DOHH2 (cell line): ENCODE data around the gene DEAF1.
A peak's percentile ranks its signal among the peaks of the same experiment; 100 is the strongest.

Experiments used
- H3F3A ChIP-seq: fragments of 200-600 bp; sonication (generic), shearing (Covaris generic); 2 replicates; pipeline ENCODE4 v1.6.0; 2016; ENCODE audit warnings: antibody characterized with exemption, mild to moderate bottlenecking; ENCODE audit not compliant: control insufficient read depth, insufficient read depth
- H3K27ac ChIP-seq: fragments of 200-600 bp; sonication (generic); 2 replicates; pipeline ENCODE4 v1.5.1; 2014; ENCODE audit warnings: low read depth, mild to moderate bottlenecking, low read length, moderate library complexity
- H3K27me3 ChIP-seq: fragments of 200-600 bp; sonication (generic); 2 replicates; pipeline ENCODE4 v1.6.1; 2014; ENCODE audit warnings: mild to moderate bottlenecking, low read length, mixed read lengths; ENCODE audit not compliant: control insufficient read depth
- H3K36me3 ChIP-seq: fragments of 200-600 bp; sonication (generic); 2 replicates; pipeline ENCODE4 v1.6.1; 2014; ENCODE audit warnings: mild to moderate bottlenecking, low read length, moderate library complexity, mixed read lengths; ENCODE audit not compliant: control insufficient read depth
- H3K4me1 ChIP-seq: fragments of 200-600 bp; sonication (generic); 2 replicates; pipeline ENCODE4 v1.6.1; 2014; ENCODE audit warnings: mild to moderate bottlenecking, low read length, mixed read lengths; ENCODE audit not compliant: control insufficient read depth
- H3K4me2 ChIP-seq: fragments of 200-600 bp; sonication (generic); 2 replicates; pipeline ENCODE4 v1.6.0; 2014; ENCODE audit warnings: mild to moderate bottlenecking, low read length, moderate library complexity
- H3K4me3 ChIP-seq: fragments of 200-600 bp; sonication (generic); 2 replicates; pipeline ENCODE4 v1.5.1; 2014; ENCODE audit warnings: mild to moderate bottlenecking, low read length, mixed read lengths
- H3K79me2 ChIP-seq: fragments of 200-600 bp; sonication (generic); 2 replicates; pipeline ENCODE4 v1.6.1; 2014; ENCODE audit warnings: mild to moderate bottlenecking, low read length, mixed read lengths; ENCODE audit not compliant: control insufficient read depth
- H3K9me2 ChIP-seq: fragments of 200-600 bp; sonication (generic); replicated peaks from 2 replicates; pipeline ENCODE4 v1.6.1; 2014; ENCODE audit warnings: mild to moderate bottlenecking, low read length, mixed read lengths; ENCODE audit not compliant: control insufficient read depth
- H3K9me3 ChIP-seq: fragments of 200-600 bp; sonication (generic); 2 replicates; pipeline ENCODE4 v1.6.1; 2014; ENCODE audit warnings: antibody characterized with exemption, low read length, mixed read lengths; ENCODE audit not compliant: control insufficient read depth, insufficient read depth
- H4K20me1 ChIP-seq: fragments of 200-600 bp; sonication (generic); 2 replicates; pipeline ENCODE4 v1.6.0; 2014; ENCODE audit warnings: low read depth, mild to moderate bottlenecking, antibody characterized with exemption, low read length, moderate library complexity; ENCODE audit not compliant: control insufficient read depth, insufficient read depth
- EZH2phosphoT487 ChIP-seq: fragments of 200-600 bp; sonication (generic); IDR thresholded peaks from 2 replicates; pipeline ENCODE4 v1.6.1; 2017; ENCODE audit warnings: borderline replicate concordance, mild to moderate bottlenecking, antibody characterized with exemption, low read length, moderate library complexity, mixed read lengths
- TF ChIP-seq, protein P1 (sequence below): fragments of 200-600 bp; sonication (generic); IDR thresholded peaks from one replicate; pipeline ENCODE4 v1.5.1; 2014; ENCODE audit warnings: antibody characterized with exemption, mild to moderate bottlenecking, low read depth, low read length; ENCODE audit not compliant: poor library complexity, severe bottlenecking

DEAF1 gene

DNA sequence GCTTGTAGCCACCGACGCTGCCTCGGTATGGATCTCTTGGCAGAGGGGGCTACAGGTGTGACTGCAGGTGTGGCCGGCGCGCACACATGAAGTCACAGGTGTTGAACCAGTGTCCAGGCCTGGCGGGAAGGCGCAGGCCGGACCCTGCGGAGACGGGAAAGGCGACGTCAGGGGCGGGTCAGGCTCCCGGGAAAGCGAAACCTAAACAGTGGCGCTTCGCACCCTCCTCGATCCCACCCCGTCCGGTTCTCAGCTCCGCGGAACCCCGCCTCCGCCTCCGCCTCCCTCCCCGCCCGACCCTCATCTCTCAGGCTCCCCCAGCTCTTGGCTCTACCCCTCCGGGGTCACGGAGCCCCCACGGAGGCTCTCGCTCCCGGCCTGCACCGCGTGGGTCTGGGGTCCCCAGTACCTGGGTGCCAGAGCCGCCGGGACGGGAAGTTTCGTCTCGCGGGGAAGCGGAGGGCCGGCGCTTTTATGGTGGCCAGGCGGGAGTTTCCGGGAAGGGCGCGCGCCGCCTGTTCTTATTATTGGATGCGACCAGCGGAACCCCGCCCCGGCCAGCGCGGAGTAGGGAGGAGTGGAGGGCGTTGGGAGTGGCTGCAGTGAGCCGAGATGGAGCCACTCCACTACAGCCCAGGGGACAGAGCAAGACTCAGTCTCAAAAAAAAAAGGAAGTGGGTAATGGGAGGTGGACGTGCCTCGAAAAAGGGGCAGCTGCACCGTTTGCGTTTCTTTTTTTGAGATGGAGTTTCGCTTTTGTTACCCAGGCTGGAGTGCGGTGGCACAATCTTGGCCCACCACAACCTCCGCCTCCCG lies 79.3 kb downstream of the DEAF1 start, which contains the start of gene IRF7:
TSS of gene IRF7 (minus strand) at position 447 of the 816 bp plus-strand sequence. CDS start 586 bp downstream, outside the sequence.
- Histone ChIP-seq H3K27ac (peak within 1 kb of the TSS; percentile 73), H3K4me1 (peaks cover 31% of the 10 kb centered on the region), H3K9me3 (no peaks in the 10 kb centered on the region), H3K27me3 (no peaks in the 10 kb centered on the region), H3F3A (peaks cover 10% of the 10 kb centered on the region; the same call in 1 of the 2 replicates), H3K4me2 (peak within 1 kb of the TSS; percentile 98), H3K9me2 (no peaks in the 10 kb centered on the region), H4K20me1 (peaks cover 8% of the 10 kb centered on the region), H3K4me3 (peak within 1 kb of the TSS; percentile 84), H3K79me2 (peaks cover 6% of the 10 kb centered on the region), H3K36me3 (peaks cover 34% of the 10 kb centered on the region)
- no peak for TF ChIP-seq EZH2phosphoT487
- TF ChIP-seq, protein P1, sequence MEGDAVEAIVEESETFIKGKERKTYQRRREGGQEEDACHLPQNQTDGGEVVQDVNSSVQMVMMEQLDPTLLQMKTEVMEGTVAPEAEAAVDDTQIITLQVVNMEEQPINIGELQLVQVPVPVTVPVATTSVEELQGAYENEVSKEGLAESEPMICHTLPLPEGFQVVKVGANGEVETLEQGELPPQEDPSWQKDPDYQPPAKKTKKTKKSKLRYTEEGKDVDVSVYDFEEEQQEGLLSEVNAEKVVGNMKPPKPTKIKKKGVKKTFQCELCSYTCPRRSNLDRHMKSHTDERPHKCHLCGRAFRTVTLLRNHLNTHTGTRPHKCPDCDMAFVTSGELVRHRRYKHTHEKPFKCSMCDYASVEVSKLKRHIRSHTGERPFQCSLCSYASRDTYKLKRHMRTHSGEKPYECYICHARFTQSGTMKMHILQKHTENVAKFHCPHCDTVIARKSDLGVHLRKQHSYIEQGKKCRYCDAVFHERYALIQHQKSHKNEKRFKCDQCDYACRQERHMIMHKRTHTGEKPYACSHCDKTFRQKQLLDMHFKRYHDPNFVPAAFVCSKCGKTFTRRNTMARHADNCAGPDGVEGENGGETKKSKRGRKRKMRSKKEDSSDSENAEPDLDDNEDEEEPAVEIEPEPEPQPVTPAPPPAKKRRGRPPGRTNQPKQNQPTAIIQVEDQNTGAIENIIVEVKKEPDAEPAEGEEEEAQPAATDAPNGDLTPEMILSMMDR = no peak

- H4K20me1 ChIP-seq = peaks cover 8% of the 10 kb centered on the region
- H3K9me3 ChIP-seq = no peaks in the 10 kb centered on the region
These were observed 80.2 kb downstream of the DEAF1 start for GRCh38 chr11:614623-615503.

GRCh38 chr11:614021-614622 lies 80.9 kb downstream of the DEAF1 start:
- Histone ChIP-seq H3K4me2 (no peak overlapping the region), H3K79me2 (peaks cover 6% of the 10 kb centered on the region), H3K4me1 (peaks cover 31% of the 10 kb centered on the region), H3K27ac (no peak overlapping the region), H3K9me2 (no peaks in the 10 kb centered on the region), H3F3A (peaks cover 10% of the 10 kb centered on the region; the same call in 1 of the 2 replicates), H3K9me3 (no peaks in the 10 kb centered on the region), H4K20me1 (peaks cover 8% of the 10 kb centered on the region), H3K27me3 (no peaks in the 10 kb centered on the region), H3K4me3 (no peak overlapping the region), H3K36me3 (peaks cover 48% of the 10 kb centered on the region)
- no peak for TF ChIP-seq EZH2phosphoT487
- TF ChIP-seq, protein P1 = no peak

More at GRCh38 chr11:614623-615503, 80.2 kb downstream of the DEAF1 start:
- H3K4me1 ChIP-seq = peaks cover 31% of the 10 kb centered on the region
- H3K4me3 ChIP-seq = peak overlapping the region; percentile 84
- peaks cover 41% of the 10 kb centered on the region for H3K36me3 ChIP-seq
- H3K9me2 ChIP-seq = no peaks in the 10 kb centered on the region
- TF ChIP-seq EZH2phosphoT487 = no peak
- TF ChIP-seq, protein P1 = no peak
- no peaks in the 10 kb centered on the region for H3K27me3 ChIP-seq
- H3K4me2 ChIP-seq = peak overlapping the region; percentile 98
- peaks cover 6% of the 10 kb centered on the region for H3K79me2 ChIP-seq
- peak overlapping the region; percentile 73 for H3K27ac ChIP-seq
- H3F3A ChIP-seq = peaks cover 10% of the 10 kb centered on the region; the same call in 1 of the 2 replicates
